ENCODE results near the gene FAM234A. TPM values are rescaled to one million over a fixed set of nuclear protein-coding genes. Genes with fewer than 3 reads are reported as not detected.

Gene FAM234A
- total RNA-seq, 2 experiments from 2014 or later = 10.9 to 26.8 TPM

GRCh38 chr16:259226-259625, 24.6 kb downstream of the FAM234A start:
- Histone ChIP-seq H3K4me2 (ENCODE audit: low read length) (no peak overlapping the region), H3K4me1 (ENCODE audit: insufficient read depth, low read length, poor library complexity, severe bottlenecking) (no peaks in the 10 kb centered on the region), H2AFZ (ENCODE audit: low read length) (no peak overlapping the region), H3K36me3 (ENCODE audit: insufficient read depth, low read length) (no peaks in the 10 kb centered on the region), H3K27ac (ENCODE audit: low read depth, low read length, poor library complexity, severe bottlenecking) (no peak overlapping the region), H3K9me2 (ENCODE audit: insufficient read depth, low read length) (no peaks in the 10 kb centered on the region), H3K4me3 (ENCODE audit: low read depth, low read length, poor library complexity, severe bottlenecking) (no peak overlapping the region), H4K20me1 (ENCODE audit: insufficient read depth, low read length) (no peaks in the 10 kb centered on the region), H3K79me2 (ENCODE audit: insufficient read depth, low read depth, low read length) (no peaks in the 10 kb centered on the region), H3K9me3 (ENCODE audit: low read length) (no peaks in the 10 kb centered on the region)
- intact Hi-C loops (cut with micrococcal nuclease; ENCODE audit: unreplicated experiment) = no loop called here
- no peak for DNase-seq (ENCODE audit: low spot score)
- no TSS peak for BruUV-seq (replicated peaks)
- POLR2A ChIA-PET = no interaction called here
- CTCF ChIA-PET (ENCODE audit: unreplicated experiment) = no interaction called here
- TF ChIP-seq CTCF (conservative IDR thresholded peaks at IDR 0.05; ENCODE audit: low read length) (no peak), EZH2phosphoT487 (IDR thresholded peaks at IDR 0.05; ENCODE audit: borderline replicate concordance, low read depth, low read length) (no peak)

- Histone ChIP-seq H2AFZ (ENCODE audit: low read length) (no peak overlapping the region), H3K4me2 (ENCODE audit: low read length) (no peak overlapping the region), H3K4me3 (ENCODE audit: low read depth, low read length, poor library complexity, severe bottlenecking) (no peak overlapping the region), H3K27ac (ENCODE audit: low read depth, low read length, poor library complexity, severe bottlenecking) (no peak overlapping the region), H3K9me3 (ENCODE audit: low read length) (no peaks in the 10 kb centered on the region), H4K20me1 (ENCODE audit: insufficient read depth, low read length) (no peaks in the 10 kb centered on the region), H3K36me3 (ENCODE audit: insufficient read depth, low read length) (no peaks in the 10 kb centered on the region), H3K9me2 (ENCODE audit: insufficient read depth, low read length) (no peaks in the 10 kb centered on the region), H3K79me2 (ENCODE audit: insufficient read depth, low read depth, low read length) (no peaks in the 10 kb centered on the region), H3K4me1 (ENCODE audit: insufficient read depth, low read length, poor library complexity, severe bottlenecking) (no peaks in the 10 kb centered on the region)
- no peak for DNase-seq (ENCODE audit: low spot score)
- TF ChIP-seq EZH2phosphoT487 (IDR thresholded peaks at IDR 0.05; ENCODE audit: borderline replicate concordance, low read depth, low read length) = no peak
- intact Hi-C loops (cut with micrococcal nuclease; ENCODE audit: unreplicated experiment) = no loop called here
- CTCF ChIA-PET (ENCODE audit: unreplicated experiment) = no interaction called here
- POLR2A ChIA-PET = no interaction called here
- BruUV-seq (replicated peaks) = no TSS peak
Observed at GRCh38 chr16:259814-260253, 25.2 kb downstream of the FAM234A start.

GRCh38 chr16:260326-260725, 25.7 kb downstream of the FAM234A start:
- intact Hi-C loops (cut with micrococcal nuclease; ENCODE audit: unreplicated experiment) = no loop called here
- Histone ChIP-seq H4K20me1 (ENCODE audit: insufficient read depth, low read length) (no peaks in the 10 kb centered on the region), H3K27ac (ENCODE audit: low read depth, low read length, poor library complexity, severe bottlenecking) (no peak overlapping the region), H3K4me1 (ENCODE audit: insufficient read depth, low read length, poor library complexity, severe bottlenecking) (no peaks in the 10 kb centered on the region), H2AFZ (ENCODE audit: low read length) (no peak overlapping the region), H3K79me2 (ENCODE audit: insufficient read depth, low read depth, low read length) (no peaks in the 10 kb centered on the region), H3K4me2 (ENCODE audit: low read length) (no peak overlapping the region), H3K36me3 (ENCODE audit: insufficient read depth, low read length) (no peaks in the 10 kb centered on the region), H3K9me3 (ENCODE audit: low read length) (no peaks in the 10 kb centered on the region), H3K9me2 (ENCODE audit: insufficient read depth, low read length) (no peaks in the 10 kb centered on the region), H3K4me3 (ENCODE audit: low read depth, low read length, poor library complexity, severe bottlenecking) (no peak overlapping the region)
- ChIA-PET CTCF (ENCODE audit: unreplicated experiment) (no interaction called here), POLR2A (no interaction called here)
- DNase-seq (ENCODE audit: low spot score) = no peak
- BruUV-seq (replicated peaks) = no TSS peak
- TF ChIP-seq EZH2phosphoT487 (IDR thresholded peaks at IDR 0.05; ENCODE audit: borderline replicate concordance, low read depth, low read length) = no peak
- no peak for TF ChIP-seq CTCF (conservative IDR thresholded peaks at IDR 0.05; ENCODE audit: low read length)
